CD8-positive, alpha-beta memory T cell (primary cell): ENCODE measurements around the gene USP47. TPM values are rescaled to one million over a fixed set of nuclear protein-coding genes. Genes with fewer than 3 reads are reported as not detected.

Source experiments
- CTCF ChIA-PET: fragments of 350-600 bp; sonication (Branson Sonifier 250); formaldehyde crosslinking; loops from one replicate; lab custom pipeline; 2021; ENCODE audit warnings: antibody characterized with exemption; lab: Charles Lee
- POLR2A ChIA-PET: fragments of 350-600 bp; sonication (Branson Sonifier 250); formaldehyde crosslinking; loops from one replicate; lab custom pipeline; 2021; ENCODE audit warnings: antibody characterized with exemption; lab: Charles Lee
- DNase-seq, 5 donors: peaks; one replicate each; pipeline versions ENCODE4 v3.0.0 to v3.0.0-alpha.2; 2020 to 2022; ENCODE audit warnings: mixed read lengths in 1 of 5
- H3K27ac ChIP-seq: one replicate; pipeline ENCODE4 v1.7.0; 2013; ENCODE audit warnings: low read depth, mild to moderate bottlenecking, low read length, moderate library complexity
- H3K27me3 ChIP-seq: 2 replicates; pipeline ENCODE4 v1.7.0; 2013; ENCODE audit warnings: low read length, mild to moderate bottlenecking; ENCODE audit not compliant: insufficient read depth, poor library complexity, severe bottlenecking
- H3K36me3 ChIP-seq: 2 replicates; pipeline ENCODE4 v1.7.0; 2013; ENCODE audit warnings: mild to moderate bottlenecking, low read length, moderate library complexity; ENCODE audit not compliant: insufficient read depth
- H3K4me1 ChIP-seq: 2 replicates; pipeline ENCODE4 v1.7.0; 2013; ENCODE audit warnings: mild to moderate bottlenecking, low read length, moderate library complexity; ENCODE audit not compliant: insufficient read depth
- H3K4me3 ChIP-seq: 2 replicates; pipeline ENCODE4 v1.7.0; 2013; ENCODE audit warnings: mild to moderate bottlenecking, low read length
- H3K9me3 ChIP-seq: 2 replicates; pipeline ENCODE4 v1.7.0; 2013; ENCODE audit warnings: mild to moderate bottlenecking, low read length
- H3K27ac Mint-ChIP-seq, 8 donors: one replicate each; pipeline ENCODE4 v1.8.0; 2020 to 2021; ENCODE audit warnings: mixed read lengths in 8 of 8, mild to moderate bottlenecking in 6 of 8, inconsistent platforms in 3 of 8, moderate library complexity in 3 of 8
- H3K27me3 Mint-ChIP-seq, 2 donors: one replicate each; pipeline ENCODE4 v1.8.0; 2020 to 2021; ENCODE audit warnings: mixed read lengths in 2 of 2, mild to moderate bottlenecking in 1 of 2, moderate library complexity in 1 of 2
- H3K36me3 Mint-ChIP-seq, 3 donors: one replicate each; pipeline ENCODE4 v1.8.0; 2020 to 2021; ENCODE audit warnings: mixed read lengths in 3 of 3, inconsistent platforms in 1 of 3, mild to moderate bottlenecking in 1 of 3
- H3K4me1 Mint-ChIP-seq, 3 donors: one replicate each; pipeline ENCODE4 v1.8.0; 2020 to 2021; ENCODE audit warnings: mixed read lengths in 3 of 3, inconsistent platforms in 1 of 3, mild to moderate bottlenecking in 1 of 3
- H3K4me3 Mint-ChIP-seq, 7 donors: one replicate each; pipeline ENCODE4 v1.8.0; 2020 to 2021; ENCODE audit warnings: mixed read lengths in 7 of 7, mild to moderate bottlenecking in 6 of 7, moderate library complexity in 4 of 7, inconsistent platforms in 2 of 7
- H3K9me3 Mint-ChIP-seq, 5 donors: one replicate each; pipeline ENCODE4 v1.8.0; 2020 to 2022; ENCODE audit warnings: mixed read lengths in 5 of 5, mild to moderate bottlenecking in 3 of 5, moderate library complexity in 2 of 5, inconsistent platforms in 1 of 5
- polyA plus RNA-seq: library from polyadenylated mRNA; unstranded; fragments of 300-500 nt; fragmentation: Illumina TruSeq; gene quantifications from one replicate; pipeline ENCODE4 v1.2.3, GENCODE V29; 2021
- total RNA-seq, 2 experiments: library from RNA; stranded (reverse); gene quantifications; one replicate each; pipeline ENCODE4 v1.2.3, GENCODE V29; 2021

Gene USP47
- total and polyA plus RNA-seq, 3 experiments from 2014 or later, result 47.0 to 53.8 (median 50.2) TPM

- no peak for DNase-seq
- Histone ChIP-seq H3K9me3 (no peaks in the 10 kb centered on the region), H3K27ac (no peak overlapping the region), H3K27me3 (no peaks in the 10 kb centered on the region), H3K36me3 (no peaks in the 10 kb centered on the region), H3K4me3 (no peak overlapping the region), H3K4me1 (peaks cover 5% of the 10 kb centered on the region)
- H3K4me3 Mint-ChIP-seq, result peak overlapping the region in 1 of 7 donors; percentile 17
- H3K36me3 Mint-ChIP-seq, result no peaks in the 10 kb centered on the region
- H3K4me1 Mint-ChIP-seq, result peaks cover 12% of the 10 kb centered on the region in 3 donors
- H3K9me3 Mint-ChIP-seq, result peaks cover 0 to 3% (median 0%) of the 10 kb centered on the region in 5 donors
- ChIA-PET CTCF (interaction anchor here (1.2 to 1.8 kb wide), 3 partner anchors 9 to 780 kb away, joined by 5 to 6 read pairs (median 6); no protein-coding TSS in a partner anchor), POLR2A (no interaction called here)
- peaks cover 4 to 30% of the 10 kb centered on the region in 2 donors for H3K27me3 Mint-ChIP-seq
- peak overlapping the region in 2 of 8 donors; percentile 31 to 33 for H3K27ac Mint-ChIP-seq
Observed at GRCh38 chr11:11807811-11808782, 33.7 kb upstream of the USP47 start.

GRCh38 chr11:11808992-11809615, 32.7 kb upstream of the USP47 start:
- POLR2A ChIA-PET, result no interaction called here
- Mint-ChIP-seq H3K4me3 (peak overlapping the region in 4 of 7 donors; percentile 17 to 73 (median 44)), H3K27me3 (peaks cover 4 to 24% of the 10 kb centered on the region in 2 donors), H3K4me1 (peaks cover 12% of the 10 kb centered on the region in 3 donors), H3K9me3 (peaks cover 0 to 3% (median 0%) of the 10 kb centered on the region in 5 donors), H3K36me3 (no peaks in the 10 kb centered on the region), H3K27ac (peak overlapping the region in 7 of 8 donors; percentile 20 to 92 (median 31))
- H3K36me3 ChIP-seq, result no peaks in the 10 kb centered on the region
- H3K27me3 ChIP-seq, result no peaks in the 10 kb centered on the region
- no peak for DNase-seq
- no peak overlapping the region for H3K27ac ChIP-seq
- no peak overlapping the region for H3K4me3 ChIP-seq
- peaks cover 5% of the 10 kb centered on the region for H3K4me1 ChIP-seq
- H3K9me3 ChIP-seq, result no peaks in the 10 kb centered on the region
- CTCF ChIA-PET, result no interaction called here

- DNase-seq, result no peak
- ChIA-PET CTCF (interaction anchor here (0.6 kb wide), 1 partner anchor 12 kb away, joined by 3 read pairs; no protein-coding TSS in a partner anchor), POLR2A (no interaction called here)
- Mint-ChIP-seq H3K4me3 (no peak overlapping the region), H3K4me1 (peaks cover 12% of the 10 kb centered on the region in 3 donors), H3K36me3 (no peaks in the 10 kb centered on the region), H3K9me3 (no peaks in the 10 kb centered on the region), H3K27ac (no peak overlapping the region), H3K27me3 (peaks cover 3 to 19% of the 10 kb centered on the region in 2 donors)
- no peak overlapping the region for H3K4me3 ChIP-seq
- no peak overlapping the region for H3K27ac ChIP-seq
- no peaks in the 10 kb centered on the region for H3K9me3 ChIP-seq
- H3K4me1 ChIP-seq, result peaks cover 5% of the 10 kb centered on the region
- H3K27me3 ChIP-seq, result no peaks in the 10 kb centered on the region
- H3K36me3 ChIP-seq, result no peaks in the 10 kb centered on the region
Observed at GRCh38 chr11:11810764-11811726, 30.7 kb upstream of the USP47 start.

GRCh38 chr11:11813288-11813962, 28.3 kb upstream of the USP47 start:
- H3K4me1 ChIP-seq, result peaks cover 5% of the 10 kb centered on the region
- no peaks in the 10 kb centered on the region for H3K9me3 ChIP-seq
- H3K27me3 ChIP-seq, result no peaks in the 10 kb centered on the region
- H3K36me3 ChIP-seq, result no peaks in the 10 kb centered on the region
- no peak overlapping the region for H3K27ac ChIP-seq
- H3K36me3 Mint-ChIP-seq, result no peaks in the 10 kb centered on the region
- no peak overlapping the region for H3K27ac Mint-ChIP-seq
- no peaks in the 10 kb centered on the region for H3K9me3 Mint-ChIP-seq
- peaks cover 3 to 24% of the 10 kb centered on the region in 2 donors for H3K27me3 Mint-ChIP-seq
- peaks cover 9 to 10% (median 10%) of the 10 kb centered on the region in 3 donors for H3K4me1 Mint-ChIP-seq
- no peak for DNase-seq
- H3K4me3 ChIP-seq, result no peak overlapping the region
- ChIA-PET CTCF (no interaction called here), POLR2A (interaction anchor here (0.5 kb wide), 1 partner anchor 53 kb away, joined by 3 read pairs; no protein-coding TSS in a partner anchor)
- H3K4me3 Mint-ChIP-seq, result no peak overlapping the region

- no peak overlapping the region for H3K4me3 Mint-ChIP-seq
- no peak overlapping the region for H3K27ac ChIP-seq
- peaks cover 6 to 18% of the 10 kb centered on the region in 2 donors for H3K27me3 Mint-ChIP-seq
- no peaks in the 10 kb centered on the region for H3K27me3 ChIP-seq
- no peak overlapping the region for H3K4me3 ChIP-seq
- peaks cover 0 to 3% (median 0%) of the 10 kb centered on the region in 3 donors for H3K4me1 Mint-ChIP-seq
- no peak overlapping the region for H3K27ac Mint-ChIP-seq
- POLR2A ChIA-PET, result no interaction called here
- H3K9me3 Mint-ChIP-seq, result no peaks in the 10 kb centered on the region
- no peak for DNase-seq
- no peaks in the 10 kb centered on the region for H3K4me1 ChIP-seq
- no peaks in the 10 kb centered on the region for H3K36me3 ChIP-seq
- CTCF ChIA-PET, result interaction anchor here (0.8 kb wide), 1 partner anchor 27 kb away, joined by 3 read pairs; the partner anchor contains the start of gene USP47
- H3K9me3 ChIP-seq, result no peaks in the 10 kb centered on the region
- H3K36me3 Mint-ChIP-seq, result no peaks in the 10 kb centered on the region
Observed at GRCh38 chr11:11814614-11815452, 26.9 kb upstream of the USP47 start.

- no peak overlapping the region for H3K27ac Mint-ChIP-seq
- H3K4me1 ChIP-seq, result no peaks in the 10 kb centered on the region
Observed at GRCh38 chr11:11816511-11817314, 25.1 kb upstream of the USP47 start.

More at GRCh38 chr11:11816511-11817314, 25.1 kb upstream of the USP47 start:
- ChIA-PET CTCF (interaction anchor here (1.0 to 1.4 kb wide), 2 partner anchors 18 to 32 kb away, joined by 3 to 5 read pairs; no protein-coding TSS in a partner anchor), POLR2A (no interaction called here)
- Mint-ChIP-seq H3K27me3 (peaks cover 5 to 14% of the 10 kb centered on the region in 2 donors), H3K9me3 (no peaks in the 10 kb centered on the region), H3K4me3 (no peak overlapping the region), H3K36me3 (no peaks in the 10 kb centered on the region), H3K4me1 (peaks cover 0 to 3% (median 0%) of the 10 kb centered on the region in 3 donors)
- no peaks in the 10 kb centered on the region for H3K27me3 ChIP-seq
- no peak for DNase-seq
- no peaks in the 10 kb centered on the region for H3K36me3 ChIP-seq
- H3K4me3 ChIP-seq, result no peak overlapping the region
- H3K27ac ChIP-seq, result no peak overlapping the region
- no peaks in the 10 kb centered on the region for H3K9me3 ChIP-seq
